IMR-90 (cell line): ENCODE data around the gene MCM3AP. TPM values are rescaled to one million over a fixed set of nuclear protein-coding genes. Genes with fewer than 3 reads are reported as not detected.

Source experiments
- ATAC-seq: fragments of 200-7000 bp; cut with Tn5 transposase; 2 replicates; pipeline ENCODE4 v1.9.1; 2020; ENCODE audit warnings: low read depth, mild to moderate bottlenecking, moderate library complexity
- BruUV-seq: library from RNA; stranded (reverse); fragments of 400-500 nt; replicated peaks from 2 replicates; lab custom pipeline; 2021; lab: Mats Ljungman, UMichigan
- CTCF ChIA-PET: fragments of 300-600 bp; formaldehyde crosslinking; extraction: SDS; loops from one replicate; lab custom pipeline; 2021; ENCODE audit warnings: antibody characterized with exemption; lab: Yijun Ruan, JAX
- POLR2A ChIA-PET: fragments of 300-600 bp; sonication (Branson Sonifier 250); formaldehyde crosslinking; loops from one replicate; lab custom pipeline; 2022; ENCODE audit warnings: antibody characterized with exemption; ENCODE audit not compliant: unreplicated experiment; lab: Charles Lee
- DNase-seq: peaks from one replicate; pipeline ENCODE4 v3.0.0; 2013
- H2AFZ ChIP-seq: replicated peaks from 2 replicates; pipeline ENCODE3; 2013; ENCODE audit warnings: low read length, mild to moderate bottlenecking; ENCODE audit not compliant: poor library complexity
- H2AK5ac ChIP-seq: 2 replicates; pipeline ENCODE4 v1.6.1; 2013; ENCODE audit warnings: low read depth, low read length, inconsistent platforms
- H2AK9ac ChIP-seq: replicated peaks from 2 replicates; pipeline ENCODE3; 2013; ENCODE audit warnings: mild to moderate bottlenecking, low read depth, low read length, moderate library complexity; ENCODE audit not compliant: poor library complexity
- H2BK120ac ChIP-seq: 2 replicates; pipeline ENCODE4 v1.6.1; 2013; ENCODE audit warnings: low read depth, low read length, inconsistent platforms
- H2BK15ac ChIP-seq: 3 replicates; pipeline ENCODE4 v1.6.1; 2013; ENCODE audit warnings: low read depth, low read length, inconsistent platforms
- H2BK20ac ChIP-seq: 2 replicates; pipeline ENCODE4 v1.6.1; 2013; ENCODE audit warnings: low read depth, mild to moderate bottlenecking, inconsistent platforms, low read length, moderate library complexity
- H2BK5ac ChIP-seq: 2 replicates; pipeline ENCODE4 v1.6.1; 2013; ENCODE audit warnings: mild to moderate bottlenecking, low read depth, low read length, inconsistent platforms; ENCODE audit not compliant: poor library complexity, severe bottlenecking
- H3K14ac ChIP-seq: replicated peaks from 2 replicates; pipeline ENCODE4 v1.6.1; 2013; ENCODE audit warnings: low read depth, low read length, inconsistent platforms
- H3K18ac ChIP-seq: 2 replicates; pipeline ENCODE4 v1.6.1; 2013; ENCODE audit warnings: low read depth, low read length, control low read depth
- H3K23ac ChIP-seq: 2 replicates; pipeline ENCODE4 v1.6.1; 2013; ENCODE audit warnings: low read depth, low read length, inconsistent platforms
- H3K27ac ChIP-seq: 2 replicates; pipeline ENCODE4 v1.5.1; 2013; ENCODE audit warnings: mild to moderate bottlenecking, control low read depth, low read length; ENCODE audit not compliant: insufficient read depth
- H3K27me3 ChIP-seq: 2 replicates; pipeline ENCODE4 v1.6.1; 2013; ENCODE audit warnings: low read length; ENCODE audit not compliant: control insufficient read depth, insufficient read depth
- H3K36me3 ChIP-seq: 2 replicates; pipeline ENCODE4 v1.6.1; 2013; ENCODE audit warnings: low read length, mixed read lengths; ENCODE audit not compliant: control insufficient read depth, insufficient read depth
- H3K4ac ChIP-seq: 2 replicates; pipeline ENCODE4 v1.6.1; 2013; ENCODE audit warnings: low read depth, low read length, inconsistent platforms
- H3K4me1 ChIP-seq: 2 replicates; pipeline ENCODE4 v1.6.1; 2013; ENCODE audit warnings: low read length, mixed read lengths; ENCODE audit not compliant: control insufficient read depth, insufficient read depth
- H3K4me2 ChIP-seq: 2 replicates; pipeline ENCODE4 v1.6.1; 2013; ENCODE audit warnings: low read depth, mild to moderate bottlenecking, control low read depth, low read length, moderate library complexity
- H3K4me3 ChIP-seq: 2 replicates; pipeline ENCODE4 v1.5.1; 2013; ENCODE audit warnings: low read depth, mild to moderate bottlenecking, control low read depth, low read length, moderate library complexity; ENCODE audit not compliant: insufficient read depth
- H3K56ac ChIP-seq: 2 replicates; pipeline ENCODE4 v1.6.1; 2013; ENCODE audit warnings: low read length, inconsistent platforms; ENCODE audit not compliant: insufficient read depth; ENCODE audit errors: extremely low read depth
- H3K79me1 ChIP-seq, 2 experiments: 2 replicates each; pipeline ENCODE4 v1.6.1; 2013; ENCODE audit warnings: low read length in 2 of 2, inconsistent platforms in 1 of 2, low read depth in 1 of 2
- H3K9ac ChIP-seq: 2 replicates; pipeline ENCODE4 v1.6.1; 2013; ENCODE audit warnings: low read depth, low read length, control low read depth
- H3K9me1 ChIP-seq: 2 replicates; pipeline ENCODE4 v1.6.1; 2013; ENCODE audit warnings: low read length, inconsistent platforms; ENCODE audit not compliant: insufficient read depth
- H3K9me3 ChIP-seq: 2 replicates; pipeline ENCODE4 v1.6.1; 2013; ENCODE audit warnings: low read length; ENCODE audit not compliant: control insufficient read depth, insufficient read depth
- H4K20me1 ChIP-seq: 2 replicates; pipeline ENCODE4 v1.6.1; 2013; ENCODE audit warnings: low read length, inconsistent platforms; ENCODE audit not compliant: insufficient read depth
- H4K5ac ChIP-seq: 2 replicates; pipeline ENCODE4 v1.6.1; 2013; ENCODE audit warnings: mild to moderate bottlenecking, low read depth, low read length, control low read depth
- H4K8ac ChIP-seq, 2 experiments: 2 replicates each; pipeline ENCODE4 v1.6.1; 2013; ENCODE audit warnings: low read depth in 2 of 2, low read length in 2 of 2, control low read depth in 1 of 2, inconsistent platforms in 1 of 2
- H4K91ac ChIP-seq: 2 replicates; pipeline ENCODE4 v1.6.1; 2013; ENCODE audit warnings: low read depth, low read length, inconsistent platforms; ENCODE audit not compliant: insufficient read depth
- BHLHE40 ChIP-seq: fragments of 150-350 bp; IDR thresholded peaks from 2 replicates; pipeline ENCODE4 v1.6.1; 2016; ENCODE audit warnings: mild to moderate bottlenecking, low read depth, low read length
- CEBPB ChIP-seq: IDR thresholded peaks from 2 replicates; pipeline ENCODE4 v1.6.1; 2012; ENCODE audit warnings: low read depth, low read length, improper control_type of control experiment
- CHD1 ChIP-seq: IDR thresholded peaks from 2 replicates; pipeline ENCODE4 v1.6.1; 2012; ENCODE audit warnings: low read depth, low read length, improper control_type of control experiment
- CTCF ChIP-seq: conservative IDR thresholded peaks from 2 replicates; pipeline ENCODE4 v1.5.1; 2012; ENCODE audit warnings: mild to moderate bottlenecking, low read depth, low read length, improper control_type of control experiment
- FOS ChIP-seq: fragments of 150-350 bp; IDR thresholded peaks from 2 replicates; pipeline ENCODE4 v1.6.1; 2016; ENCODE audit warnings: low read depth, low read length
- MXI1 ChIP-seq: IDR thresholded peaks from 2 replicates; pipeline ENCODE4 v1.6.1; 2012; ENCODE audit warnings: low read depth, mild to moderate bottlenecking, low read length, moderate library complexity, borderline replicate concordance
- NFE2L2 ChIP-seq: fragments of 150-350 bp; IDR thresholded peaks from 2 replicates; pipeline ENCODE4 v1.6.1; 2016; ENCODE audit warnings: low read depth, mild to moderate bottlenecking, low read length
- POLR2A ChIP-seq: IDR thresholded peaks from 2 replicates; pipeline ENCODE4 v1.6.1; 2012; ENCODE audit warnings: mild to moderate bottlenecking, low read depth, low read length
- USF2 ChIP-seq: fragments of 150-350 bp; IDR thresholded peaks from 2 replicates; pipeline ENCODE4 v1.6.1; 2017; ENCODE audit warnings: mild to moderate bottlenecking, antibody characterized with exemption, low read length, low read depth
- WGBS, 2 experiments: methylation state at CpG; one replicate each; pipeline versions ENCODE4 v1.1.5 to v1.1.7; 2013; ENCODE audit warnings: missing lambda C conversion rate in 2 of 2; ENCODE audit not compliant: insufficient read length in 1 of 2; ENCODE audit errors: extremely low coverage in 2 of 2; 5-methylcytosine and 5-hydroxymethylcytosine counted together
- dilution Hi-C: fragments of 300-500 bp; cut with HindIII; formaldehyde crosslinking; loops from one replicate; pipeline ENCODE4 v1.14.3; 2018; ENCODE audit warnings: low sequenced_read_pairs; ENCODE audit not compliant: unreplicated experiment
- in situ Hi-C: fragments of 300-500 bp; cut with MboI; formaldehyde crosslinking; loops from 3 replicates; pipeline ENCODE4 v1.14.3; 2019; ENCODE audit warnings: low sequenced_read_pairs, inconsistent platforms, mixed read lengths
- intact Hi-C: fragments of 100-400 bp; cut with micrococcal nuclease; formaldehyde crosslinking; loops from 2 replicates; pipeline ENCODE4 v1.10.0; 2022
- polyA plus RNA-seq, 3 experiments: library from polyadenylated mRNA; depleted of rRNA; stranded (reverse); fragments of >200 nt; gene quantifications; 2 replicates each; pipeline ENCODE4 v1.2.3, GENCODE V29; 2012; ENCODE audit warnings: low replicate concordance in 1 of 3
- total RNA-seq: library from RNA; depleted of rRNA; stranded (reverse); fragments of >200 nt; gene quantifications from 2 replicates; pipeline ENCODE4 v1.2.3, GENCODE V29; 2012

Gene MCM3AP
- total and polyA plus RNA-seq, 2 of the 4 experiments (the other 2 are of a cell fraction) = 46.5 to 63.1 TPM

GRCh38 chr21:46308431-46308830 is 23.0 kb upstream of the MCM3AP start:
- H3K4ac ChIP-seq = no peak overlapping the region
- no peak overlapping the region for H2BK120ac ChIP-seq
- no peak overlapping the region for H2AK9ac ChIP-seq
- ChIA-PET CTCF (no interaction called here), POLR2A (interaction anchor here (0.6 kb wide), 1 partner anchor 10 kb away, joined by 3 read pairs; no protein-coding TSS in a partner anchor)
- no peak overlapping the region for H3K4me2 ChIP-seq
- in situ Hi-C loops (no loop called here), intact Hi-C loops (no loop called here), dilution Hi-C loops (no loop called here)
- H3K27me3 ChIP-seq = no peaks in the 10 kb centered on the region
- H4K91ac ChIP-seq = no peak overlapping the region
- no CpG with 5 or more reads among the region's 2 CpGs for WGBS, 2 experiments
- no peaks in the 10 kb centered on the region for H3K4me1 ChIP-seq
- no peaks in the 10 kb centered on the region for H3K9me3 ChIP-seq
- no peak overlapping the region for H2AFZ ChIP-seq
- no peak overlapping the region for H4K8ac ChIP-seq
- no peak overlapping the region for H3K18ac ChIP-seq
- H4K5ac ChIP-seq = no peak overlapping the region
- peaks cover 21% of the 10 kb centered on the region for H3K36me3 ChIP-seq
- H3K9me1 ChIP-seq = no peaks in the 10 kb centered on the region; the same call in 1 of the 2 replicates
- no peak overlapping the region for H2BK20ac ChIP-seq
- no peak overlapping the region for H2BK15ac ChIP-seq
- H3K9ac ChIP-seq = no peak overlapping the region
- TF ChIP-seq POLR2A (no peak), USF2 (no peak), CEBPB (no peak), NFE2L2 (no peak), CHD1 (no peak), FOS (no peak), MXI1 (no peak), CTCF (no peak), BHLHE40 (no peak)
- no peak overlapping the region for H3K14ac ChIP-seq
- no peak overlapping the region for H3K4me3 ChIP-seq
- ATAC-seq (no peak), DNase-seq (no peak)
- no TSS peak for BruUV-seq
- H3K56ac ChIP-seq = no peak overlapping the region
- no peak overlapping the region for H3K23ac ChIP-seq
- H3K79me1 ChIP-seq = peaks cover 7 to 19% of the 10 kb centered on the region in 2 experiments; a peak in 3 of 4 replicates
- no peak overlapping the region for H3K27ac ChIP-seq
- no peak overlapping the region for H2AK5ac ChIP-seq
- no peak overlapping the region for H2BK5ac ChIP-seq
- no peaks in the 10 kb centered on the region for H4K20me1 ChIP-seq
